ENCODE results near the gene MAP3K20.
A peak's percentile ranks its signal among the peaks of the same experiment; 100 is the strongest.
"Not testable (repeated sequence)": the region's sequence is repeated elsewhere in the genome, so short reads cannot be mapped to it uniquely, and the experiment has no call there.

The MAP3K20 gene

GRCh38 chr2:173126819-173127218 lies 51.2 kb downstream of the MAP3K20 start:
- DNase-seq (ENCODE audit: low read depth): peak; percentile 69

- not testable (repeated sequence) for DNase-seq (ENCODE audit: low read depth)
These were observed 52.5 kb downstream of the MAP3K20 start for GRCh38 chr2:173128132-173128531.

GRCh38 chr2:173130496-173131465 lies 55.1 kb downstream of the MAP3K20 start:
- DNase-seq (ENCODE audit: low read depth): no peak

- no peak for DNase-seq (ENCODE audit: low read depth)
These were observed 56.9 kb downstream of the MAP3K20 start for GRCh38 chr2:173132531-173132930.

GRCh38 chr2:173134703-173135102 lies 59.1 kb downstream of the MAP3K20 start:
- DNase-seq (ENCODE audit: low read depth): peak; percentile 53

- DNase-seq (ENCODE audit: low read depth): no peak
These were observed 60.4 kb downstream of the MAP3K20 start for GRCh38 chr2:173136067-173136466.

- DNase-seq (ENCODE audit: low read depth): no peak
These were observed 61.0 kb downstream of the MAP3K20 start for GRCh38 chr2:173136599-173136998.

- no peak for DNase-seq (ENCODE audit: low read depth)
These were observed 62.0 kb downstream of the MAP3K20 start for GRCh38 chr2:173137610-173138009.

- no peak for DNase-seq (ENCODE audit: low read depth)
These were observed 63.3 kb downstream of the MAP3K20 start for GRCh38 chr2:173138962-173139361.

- no peak for DNase-seq (ENCODE audit: low read depth)
These were observed 66.0 kb downstream of the MAP3K20 start for GRCh38 chr2:173141666-173142065.

- DNase-seq (ENCODE audit: low read depth): no peak
These were observed 69.8 kb downstream of the MAP3K20 start for GRCh38 chr2:173145454-173145853.

- peak; percentile 61 for DNase-seq (ENCODE audit: low read depth)
These were observed 70.9 kb downstream of the MAP3K20 start for GRCh38 chr2:173146590-173146989.

GRCh38 chr2:173148520-173148919 lies 72.9 kb downstream of the MAP3K20 start:
- peak; percentile 73 for DNase-seq (ENCODE audit: low read depth)

- no peak for DNase-seq (ENCODE audit: low read depth)
These were observed 73.8 kb downstream of the MAP3K20 start for GRCh38 chr2:173149491-173149890.

- DNase-seq (ENCODE audit: low read depth): peak; percentile 68
These were observed 74.4 kb downstream of the MAP3K20 start for GRCh38 chr2:173150087-173150486.

- DNase-seq (ENCODE audit: low read depth): no peak
These were observed 75.3 kb downstream of the MAP3K20 start for GRCh38 chr2:173150963-173151362.

- peak; percentile 96 for DNase-seq (ENCODE audit: low read depth)
These were observed 76.2 kb downstream of the MAP3K20 start for GRCh38 chr2:173151671-173152401.

GRCh38 chr2:173153301-173153885 lies 77.7 kb downstream of the MAP3K20 start:
- DNase-seq (ENCODE audit: low read depth): peak; percentile 39

GRCh38 chr2:173157676-173158293 lies 82.1 kb downstream of the MAP3K20 start:
- DNase-seq (ENCODE audit: low read depth): no peak

- peak; percentile 98 for DNase-seq (ENCODE audit: low read depth)
These were observed 84.3 kb downstream of the MAP3K20 start for GRCh38 chr2:173159791-173160463.

GRCh38 chr2:173160618-173161017 lies 85.0 kb downstream of the MAP3K20 start:
- DNase-seq (ENCODE audit: low read depth): no peak

- no peak for DNase-seq (ENCODE audit: low read depth)
These were observed 85.4 kb downstream of the MAP3K20 start for GRCh38 chr2:173161040-173161439.

All from ELR (cell line).